Transverse colon (tissue), 4 donors: ENCODE data around the gene SMYD3.

Experiments
- CTCF ChIP-seq, 5 experiments: fragments of 200-600 bp in 3 of 5; fragments of 450-650 bp in 2 of 5; sonication (generic) in 3 of 5; IDR thresholded peaks; 1 replicate in 2 of 5; 2 replicates in 3 of 5; pipeline ENCODE4 v1.5.1; 2016 to 2017; ENCODE audit warnings: antibody characterized with exemption in 5 of 5, inconsistent platforms in 3 of 5, mild to moderate bottlenecking in 2 of 5, moderate library complexity in 1 of 5
- EP300 ChIP-seq: sonication (generic); formaldehyde crosslinking; IDR thresholded peaks from one replicate; pipeline ENCODE4 v1.6.1; 2017; ENCODE audit warnings: antibody characterized with exemption, low read depth
- POLR2A ChIP-seq: fragments of 450-650 bp; IDR thresholded peaks from one replicate; pipeline ENCODE4 v1.6.1; 2016; ENCODE audit warnings: antibody characterized with exemption, mild to moderate bottlenecking, moderate library complexity
- POLR2AphosphoS5 ChIP-seq, 3 donors: sonication (generic); formaldehyde crosslinking; IDR thresholded peaks; one replicate each; pipeline ENCODE4 v1.6.1; 2016; ENCODE audit warnings: antibody characterized with exemption in 3 of 3

- TF ChIP-seq CTCF (IDR thresholded peaks at IDR 0.05) (no peak), POLR2A (no peak), POLR2AphosphoS5 (IDR thresholded peaks at IDR 0.05) (no peak), EP300 (no peak)
Measured at GRCh38 chr1:246104927-246105326, 402.2 kb downstream of the SMYD3 start.
